A673 (cell line): ENCODE measurements around the gene MIEN1. TPM values are rescaled to one million over a fixed set of nuclear protein-coding genes. Genes with fewer than 3 reads are reported as not detected.

Source experiments
- BruUV-seq: library from RNA; stranded (reverse); fragments of 400-500 nt; replicated peaks from 2 replicates; lab custom pipeline; 2021; lab: Mats Ljungman, UMichigan
- CTCF ChIA-PET: fragments of 300-600 bp; sonication (Branson Sonifier 250); formaldehyde crosslinking; loops from one replicate; lab custom pipeline; 2022; ENCODE audit warnings: antibody characterized with exemption; lab: Charles Lee
- POLR2A ChIA-PET: fragments of 300-600 bp; sonication (Branson Sonifier 250); formaldehyde crosslinking; loops from one replicate; lab custom pipeline; 2022; ENCODE audit warnings: antibody characterized with exemption; ENCODE audit not compliant: low non-redundant PET; lab: Charles Lee
- DNase-seq: peaks from one replicate; pipeline ENCODE4 v3.0.0-alpha.2; 2015; ENCODE audit warnings: low spot score
- H3K27ac ChIP-seq: fragments of 200-600 bp; sonication (generic); 2 replicates; pipeline ENCODE4 v1.5.1; 2016; ENCODE audit warnings: mixed run types, low read depth, mild to moderate bottlenecking, mixed read lengths, antibody characterized with exemption, low read length; ENCODE audit not compliant: poor library complexity, severe bottlenecking
- H3K27me3 ChIP-seq: fragments of 200-600 bp; sonication (generic); replicated peaks from 2 replicates; pipeline ENCODE4 v1.6.1; 2017; ENCODE audit warnings: mixed run types, low read depth, mild to moderate bottlenecking, mixed read lengths, antibody characterized with exemption, low read length; ENCODE audit not compliant: insufficient read depth, poor library complexity
- H3K36me3 ChIP-seq: fragments of 200-600 bp; sonication (generic); 2 replicates; pipeline ENCODE4 v1.6.1; 2016; ENCODE audit warnings: mixed run types, mild to moderate bottlenecking, mixed read lengths, antibody characterized with exemption, low read length; ENCODE audit not compliant: insufficient read depth, poor library complexity, severe bottlenecking
- H3K4me1 ChIP-seq: fragments of 200-600 bp; sonication (generic); 2 replicates; pipeline ENCODE4 v1.6.1; 2017; ENCODE audit warnings: mixed run types, mild to moderate bottlenecking, mixed read lengths, antibody characterized with exemption, low read length; ENCODE audit not compliant: insufficient read depth, poor library complexity, severe bottlenecking
- H3K4me3 ChIP-seq: fragments of 200-600 bp; sonication (generic); 2 replicates; pipeline ENCODE4 v1.5.1; 2016; ENCODE audit warnings: low read depth, mixed run types, mild to moderate bottlenecking, mixed read lengths, low read length; ENCODE audit not compliant: poor library complexity, severe bottlenecking
- H3K9me3 ChIP-seq: fragments of 200-600 bp; sonication (generic); 2 replicates; pipeline ENCODE4 v1.6.1; 2016; ENCODE audit warnings: mixed run types, low read depth, mild to moderate bottlenecking, mixed read lengths, antibody characterized with exemption, low read length; ENCODE audit not compliant: poor library complexity, severe bottlenecking
- CTCF ChIP-seq: fragments of 300-800, 200-600 bp; sonication (generic); conservative IDR thresholded peaks from 2 replicates; pipeline ENCODE4 v1.5.1; 2017; ENCODE audit warnings: low read depth, mild to moderate bottlenecking, antibody characterized with exemption, low read length, moderate library complexity, mixed read lengths
- EZH2 ChIP-seq: fragments of 200-600 bp; sonication (generic); IDR thresholded peaks from 2 replicates; pipeline ENCODE4 v1.6.1; 2017; ENCODE audit warnings: borderline replicate concordance, low read depth, mild to moderate bottlenecking, mixed read lengths, antibody characterized with exemption, low read length; ENCODE audit not compliant: poor library complexity, severe bottlenecking
- intact Hi-C: fragments of 100-400 bp; cut with micrococcal nuclease; formaldehyde crosslinking; loops from one replicate; pipeline ENCODE4 v1.10.0; 2022; ENCODE audit not compliant: unreplicated experiment
- total RNA-seq: library from RNA; stranded (reverse); gene quantifications from 2 replicates; pipeline ENCODE4 v1.2.3, GENCODE V29; 2021

MIEN1 gene
- total RNA-seq, 1 experiment from 2014 or later, result 30.5 TPM

- Histone ChIP-seq H3K4me1 (no peaks in the 10 kb centered on the region), H3K27me3 (no peaks in the 10 kb centered on the region), H3K27ac (no peak overlapping the region), H3K4me3 (no peak overlapping the region), H3K9me3 (no peaks in the 10 kb centered on the region), H3K36me3 (no peaks in the 10 kb centered on the region)
- CTCF ChIA-PET, result no interaction called here
- POLR2A ChIA-PET, result no interaction called here
- TF ChIP-seq CTCF, result no peak
- no peak for TF ChIP-seq EZH2
- intact Hi-C loops, result no loop called here
- DNase-seq, result no peak
- no TSS peak for BruUV-seq
These were observed 35.7 kb downstream of the MIEN1 start for GRCh38 chr17:39694593-39694992.

DNA sequence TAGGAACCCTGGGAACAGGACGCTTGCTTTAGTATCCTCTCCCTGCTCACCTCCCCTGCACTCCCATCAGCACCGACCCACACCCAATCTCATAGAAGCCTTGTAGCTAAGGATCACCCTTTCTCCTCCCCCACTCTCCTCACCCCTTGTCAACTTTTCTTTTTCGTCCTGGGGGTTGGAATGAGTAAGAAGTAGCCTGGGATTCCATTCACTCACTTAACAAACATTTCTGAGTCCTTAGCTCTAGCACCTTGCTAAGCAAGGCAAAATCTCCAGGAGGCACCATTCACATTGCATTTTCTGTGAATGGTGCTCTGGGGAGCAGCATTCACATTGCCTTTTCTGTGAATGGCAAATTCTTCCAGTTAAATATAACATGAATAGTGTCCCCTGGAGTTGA is 41.4 kb downstream of the MIEN1 start:
- Histone ChIP-seq H3K9me3 (no peaks in the 10 kb centered on the region), H3K36me3 (no peaks in the 10 kb centered on the region), H3K27me3 (no peaks in the 10 kb centered on the region), H3K4me1 (no peaks in the 10 kb centered on the region), H3K27ac (peak overlapping the region; percentile 96), H3K4me3 (peak overlapping the region; percentile 62)
- ChIA-PET POLR2A (no interaction called here), CTCF (no interaction called here)
- intact Hi-C loops, result no loop called here
- no peak for TF ChIP-seq CTCF
- TF ChIP-seq EZH2, result no peak
- no peak for DNase-seq
- BruUV-seq, result no TSS peak

DNA sequence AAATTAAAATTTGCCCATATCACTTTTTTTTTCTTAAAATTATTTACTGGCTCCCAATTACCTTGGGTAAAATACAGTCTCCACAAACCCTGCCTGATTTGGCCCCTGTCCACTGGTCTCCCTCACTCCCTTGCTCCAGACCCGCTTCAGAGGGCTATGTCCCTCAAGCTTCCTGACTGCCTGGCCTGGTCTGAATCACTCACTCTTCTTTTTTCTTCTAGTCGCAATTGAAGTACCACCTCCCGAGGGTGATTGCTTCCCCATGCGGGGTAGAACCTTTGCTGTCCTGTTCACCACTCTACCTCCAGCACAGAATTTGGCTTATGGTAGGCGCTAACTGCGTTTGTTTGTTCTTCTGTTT is 41.9 kb downstream of the MIEN1 start:
- BruUV-seq, result no TSS peak
- CTCF ChIA-PET, result no interaction called here
- no peaks in the 10 kb centered on the region for H3K36me3 ChIP-seq
- POLR2A ChIA-PET, result interaction anchor here (1.0 kb wide), 1 partner anchor 11 kb away, joined by 3 read pairs; the partner anchor contains the start of gene ERBB2
- TF ChIP-seq CTCF (no peak), EZH2 (no peak)
- no peak for DNase-seq
- H3K27ac ChIP-seq, result peak overlapping the region; percentile 96
- H3K4me1 ChIP-seq, result no peaks in the 10 kb centered on the region
- peak overlapping the region; percentile 62 for H3K4me3 ChIP-seq
- no peaks in the 10 kb centered on the region for H3K27me3 ChIP-seq
- no peaks in the 10 kb centered on the region for H3K9me3 ChIP-seq
- intact Hi-C loops, result no loop called here
